HUES48 (cell line): ENCODE results near the gene SMC6.
A peak's percentile ranks its signal among the peaks of the same experiment; 100 is the strongest.

Experiments
- H3K27ac ChIP-seq: one replicate; pipeline ENCODE4 v1.7.0; 2013; ENCODE audit warnings: low read depth, low read length, inconsistent platforms
- H3K27me3 ChIP-seq: 2 replicates; pipeline ENCODE4 v1.6.1; 2013; ENCODE audit warnings: mild to moderate bottlenecking, low read length; ENCODE audit not compliant: control insufficient read depth, insufficient read depth
- H3K36me3 ChIP-seq: 2 replicates; pipeline ENCODE4 v1.6.1; 2013; ENCODE audit warnings: low read length; ENCODE audit not compliant: control insufficient read depth, insufficient read depth
- H3K4me1 ChIP-seq: 2 replicates; pipeline ENCODE4 v1.6.1; 2013; ENCODE audit warnings: mild to moderate bottlenecking, low read length; ENCODE audit not compliant: control insufficient read depth, insufficient read depth
- H3K4me3 ChIP-seq: 2 replicates; pipeline ENCODE4 v1.5.1; 2013; ENCODE audit warnings: mild to moderate bottlenecking, low read depth, low read length
- H3K9ac ChIP-seq: 2 replicates; pipeline ENCODE4 v1.6.1; 2013; ENCODE audit warnings: mild to moderate bottlenecking, low read depth, low read length, moderate library complexity
- H3K9me3 ChIP-seq: 2 replicates; pipeline ENCODE4 v1.6.1; 2013; ENCODE audit warnings: low read length; ENCODE audit not compliant: control insufficient read depth, insufficient read depth

Gene SMC6

GRCh38 chr2:17748745-17749144, 4.9 kb downstream of the SMC6 start:
- Histone ChIP-seq H3K27me3 (no peaks in the 10 kb centered on the region), H3K36me3 (peaks cover 24% of the 10 kb centered on the region), H3K4me1 (peaks cover 40% of the 10 kb centered on the region), H3K4me3 (peak overlapping the region; percentile 28; the same call in 1 of the 2 replicates), H3K27ac (peak overlapping the region; percentile 85), H3K9ac (no peak overlapping the region), H3K9me3 (no peaks in the 10 kb centered on the region)

- no peaks in the 10 kb centered on the region for H3K9me3 ChIP-seq
- peaks cover 28% of the 10 kb centered on the region for H3K36me3 ChIP-seq
- H3K9ac ChIP-seq, result no peak overlapping the region
- peak overlapping the region; percentile 28 for H3K4me3 ChIP-seq
- no peaks in the 10 kb centered on the region for H3K27me3 ChIP-seq
- H3K4me1 ChIP-seq, result peaks cover 40% of the 10 kb centered on the region
- peak overlapping the region; percentile 85 for H3K27ac ChIP-seq
These were observed 5.7 kb downstream of the SMC6 start for GRCh38 chr2:17747684-17748452.

GRCh38 chr2:17740203-17740602, 13.4 kb downstream of the SMC6 start:
- H3K27me3 ChIP-seq, result no peaks in the 10 kb centered on the region
- no peaks in the 10 kb centered on the region for H3K4me1 ChIP-seq
- no peak overlapping the region for H3K9ac ChIP-seq
- no peak overlapping the region for H3K27ac ChIP-seq
- no peaks in the 10 kb centered on the region for H3K9me3 ChIP-seq
- H3K36me3 ChIP-seq, result peaks cover 83% of the 10 kb centered on the region
- H3K4me3 ChIP-seq, result no peak overlapping the region

- H3K9ac ChIP-seq, result no peak overlapping the region
- H3K9me3 ChIP-seq, result no peaks in the 10 kb centered on the region
- peaks cover 92% of the 10 kb centered on the region for H3K36me3 ChIP-seq
- no peaks in the 10 kb centered on the region for H3K27me3 ChIP-seq
- H3K4me1 ChIP-seq, result no peaks in the 10 kb centered on the region
- no peak overlapping the region for H3K4me3 ChIP-seq
- H3K27ac ChIP-seq, result no peak overlapping the region
These were observed 16.6 kb downstream of the SMC6 start for GRCh38 chr2:17736989-17737388.

GRCh38 chr2:17735864-17736263, 17.7 kb downstream of the SMC6 start:
- peaks cover 95% of the 10 kb centered on the region for H3K36me3 ChIP-seq
- no peaks in the 10 kb centered on the region for H3K27me3 ChIP-seq

GRCh38 chr2:17733599-17733998, 20.0 kb downstream of the SMC6 start:
- Histone ChIP-seq H3K27me3 (no peaks in the 10 kb centered on the region), H3K4me3 (no peak overlapping the region), H3K27ac (no peak overlapping the region), H3K4me1 (peaks cover 14% of the 10 kb centered on the region), H3K36me3 (peaks cover 92% of the 10 kb centered on the region), H3K9ac (no peak overlapping the region), H3K9me3 (no peaks in the 10 kb centered on the region)

More at GRCh38 chr2:17735864-17736263, 17.7 kb downstream of the SMC6 start:
- H3K4me1 ChIP-seq, result no peaks in the 10 kb centered on the region
- no peaks in the 10 kb centered on the region for H3K9me3 ChIP-seq
- H3K9ac ChIP-seq, result no peak overlapping the region
- no peak overlapping the region for H3K4me3 ChIP-seq
- no peak overlapping the region for H3K27ac ChIP-seq

- Histone ChIP-seq H3K27ac (no peak overlapping the region), H3K4me3 (no peak overlapping the region), H3K4me1 (peaks cover 14% of the 10 kb centered on the region), H3K36me3 (peaks cover 90% of the 10 kb centered on the region), H3K9ac (no peak overlapping the region), H3K9me3 (no peaks in the 10 kb centered on the region), H3K27me3 (no peaks in the 10 kb centered on the region)
These were observed 23.7 kb downstream of the SMC6 start for GRCh38 chr2:17729880-17730279.

- no peaks in the 10 kb centered on the region for H3K9me3 ChIP-seq
- H3K27ac ChIP-seq, result no peak overlapping the region
- H3K4me1 ChIP-seq, result peaks cover 14% of the 10 kb centered on the region
- peaks cover 91% of the 10 kb centered on the region for H3K36me3 ChIP-seq
- H3K27me3 ChIP-seq, result no peaks in the 10 kb centered on the region
- H3K4me3 ChIP-seq, result no peak overlapping the region
- H3K9ac ChIP-seq, result no peak overlapping the region
These were observed 25.4 kb downstream of the SMC6 start for GRCh38 chr2:17728210-17728609.

GRCh38 chr2:17719562-17720371, 33.8 kb downstream of the SMC6 start:
- Histone ChIP-seq H3K36me3 (peaks cover 99% of the 10 kb centered on the region), H3K4me1 (no peaks in the 10 kb centered on the region), H3K27ac (peak overlapping the region; percentile 9)

GRCh38 chr2:17718689-17719088, 34.9 kb downstream of the SMC6 start:
- no peak overlapping the region for H3K4me3 ChIP-seq
- no peaks in the 10 kb centered on the region for H3K4me1 ChIP-seq
- H3K36me3 ChIP-seq, result peaks cover 99% of the 10 kb centered on the region
- H3K9me3 ChIP-seq, result no peaks in the 10 kb centered on the region
- H3K27me3 ChIP-seq, result no peaks in the 10 kb centered on the region
- H3K27ac ChIP-seq, result no peak overlapping the region
- no peak overlapping the region for H3K9ac ChIP-seq

More at GRCh38 chr2:17719562-17720371, 33.8 kb downstream of the SMC6 start:
- Histone ChIP-seq H3K9me3 (no peaks in the 10 kb centered on the region), H3K27me3 (no peaks in the 10 kb centered on the region), H3K4me3 (no peak overlapping the region), H3K9ac (no peak overlapping the region)

GRCh38 chr2:17717666-17718065, 35.9 kb downstream of the SMC6 start:
- no peaks in the 10 kb centered on the region for H3K9me3 ChIP-seq
- H3K36me3 ChIP-seq, result peaks cover 99% of the 10 kb centered on the region
- no peak overlapping the region for H3K4me3 ChIP-seq
- no peak overlapping the region for H3K9ac ChIP-seq
- no peaks in the 10 kb centered on the region for H3K4me1 ChIP-seq
- no peaks in the 10 kb centered on the region for H3K27me3 ChIP-seq
- H3K27ac ChIP-seq, result no peak overlapping the region
